Measurements from ENCODE around the gene POLD3.

Gene POLD3

GRCh38 chr11:74592441-74593362 is at the start of gene POLD3:
Gene POLD3 (plus strand): TSS chr11:74592582. CDS start chr11:74592659, 77 bp downstream.
- DNase-seq, result peak; percentile 94

GRCh38 chr11:74543991-74544390 is 48.4 kb upstream of the POLD3 start:
- peak; percentile 10 for DNase-seq

- DNase-seq, result no peak
Measured at GRCh38 chr11:74546752-74547151, 45.6 kb upstream of the POLD3 start.

- no peak for DNase-seq
Measured at GRCh38 chr11:74550991-74551753, 41.2 kb upstream of the POLD3 start.

GRCh38 chr11:74551754-74552145 is 40.6 kb upstream of the POLD3 start:
- no peak for DNase-seq

GRCh38 chr11:74557526-74557925 is 34.9 kb upstream of the POLD3 start:
- no peak for DNase-seq

- DNase-seq, result no peak
Measured at GRCh38 chr11:74559110-74559933, 33.1 kb upstream of the POLD3 start.

GRCh38 chr11:74559934-74560309 is 32.5 kb upstream of the POLD3 start:
- DNase-seq, result no peak

- DNase-seq, result no peak
Measured at GRCh38 chr11:74566146-74566960, 26.0 kb upstream of the POLD3 start.

- no peak for DNase-seq
Measured at GRCh38 chr11:74568028-74568427, 24.4 kb upstream of the POLD3 start.

- peak; percentile 51 for DNase-seq
Measured at GRCh38 chr11:74570266-74571061, 21.9 kb upstream of the POLD3 start.

- DNase-seq, result no peak
Measured at GRCh38 chr11:74571062-74571399, 21.4 kb upstream of the POLD3 start.

- no peak for DNase-seq
Measured at GRCh38 chr11:74572349-74572748, 20.0 kb upstream of the POLD3 start.

GRCh38 chr11:74574563-74574962 is 17.8 kb upstream of the POLD3 start:
- DNase-seq, result no peak

GRCh38 chr11:74575999-74576398 is 16.4 kb upstream of the POLD3 start:
- DNase-seq, result no peak

GRCh38 chr11:74577181-74577580 is 15.2 kb upstream of the POLD3 start:
- no peak for DNase-seq

- DNase-seq, result no peak
Measured at GRCh38 chr11:74577624-74578396, 14.6 kb upstream of the POLD3 start.

GRCh38 chr11:74579577-74580270 is 12.7 kb upstream of the POLD3 start:
- no peak for DNase-seq

GRCh38 chr11:74581954-74582547 is 10.3 kb upstream of the POLD3 start:
- DNase-seq, result no peak
